Suprapubic skin (tissue), 4 donors: ENCODE results near the gene RUNDC3A. TPM values are rescaled to one million over a fixed set of nuclear protein-coding genes. Genes with fewer than 3 reads are reported as not detected.

Experiments used
- DNase-seq, 2 donors: peaks; one replicate each; pipeline ENCODE4 v3.0.0-alpha.2; 2019; ENCODE audit warnings: low spot score in 2 of 2
- H3K27ac ChIP-seq: fragments of 200-600 bp; sonication (generic); one replicate; pipeline ENCODE4 v1.5.1; 2019
- H3K27me3 ChIP-seq: fragments of 200-600 bp; sonication (generic); one replicate; pipeline ENCODE4 v1.5.1; 2019
- H3K36me3 ChIP-seq: fragments of 200-600 bp; sonication (generic); one replicate; pipeline ENCODE4 v1.5.1; 2019
- H3K4me1 ChIP-seq: fragments of 200-600 bp; sonication (generic); one replicate; pipeline ENCODE4 v1.5.1; 2019
- H3K4me3 ChIP-seq: fragments of 200-600 bp; sonication (generic); one replicate; pipeline ENCODE4 v1.5.1; 2019; ENCODE audit warnings: mild to moderate bottlenecking
- H3K9me3 ChIP-seq: fragments of 200-600 bp; sonication (generic); one replicate; pipeline ENCODE4 v1.5.1; 2019
- CTCF ChIP-seq, 2 donors: fragments of 200-600 bp in 1 of 2; fragments of 450-650 bp in 1 of 2; sonication (generic) in 1 of 2; IDR thresholded peaks; one replicate each; pipeline ENCODE4 v1.5.1; 2016 to 2019; ENCODE audit warnings: antibody characterized with exemption in 2 of 2, mild to moderate bottlenecking in 1 of 2, moderate library complexity in 1 of 2
- EP300 ChIP-seq: sonication (generic); formaldehyde crosslinking; IDR thresholded peaks from one replicate; pipeline ENCODE4 v1.6.1; 2017; ENCODE audit warnings: antibody characterized with exemption
- POLR2A ChIP-seq, 2 donors: fragments of 450-650 bp; IDR thresholded peaks; one replicate each; pipeline ENCODE4 v1.6.1; 2017; ENCODE audit warnings: antibody characterized with exemption in 2 of 2, mild to moderate bottlenecking in 2 of 2, moderate library complexity in 2 of 2
- POLR2AphosphoS5 ChIP-seq, 3 donors: sonication (generic); formaldehyde crosslinking; IDR thresholded peaks; one replicate each; pipeline ENCODE4 v1.6.1; 2017; ENCODE audit warnings: antibody characterized with exemption in 3 of 3
- WGBS: methylation state at CpG from one replicate; pipeline ENCODE4 v1.1.5; 2018; 5-methylcytosine and 5-hydroxymethylcytosine counted together
- total RNA-seq, 4 donors: library from RNA; depleted of rRNA; stranded (reverse); fragments of >200 nt; gene quantifications; one replicate each; pipeline ENCODE4 v1.1.0, GENCODE V29; 2016

The RUNDC3A gene
- total RNA-seq, 4 donors from 2014 or later, result 12.6 to 22.0 (median 14.7) TPM

- no peaks in the 10 kb centered on the region for H3K36me3 ChIP-seq
- no peak overlapping the region for H3K27ac ChIP-seq
- H3K27me3 ChIP-seq, result peaks cover 3% of the 10 kb centered on the region
- H3K4me3 ChIP-seq, result no peak overlapping the region
- no peak for TF ChIP-seq POLR2AphosphoS5 (IDR thresholded peaks at IDR 0.05)
- no peak for TF ChIP-seq CTCF (IDR thresholded peaks at IDR 0.05)
- no peak for TF ChIP-seq POLR2A (IDR thresholded peaks at IDR 0.05)
- TF ChIP-seq EP300, result no peak
- peaks cover 24% of the 10 kb centered on the region for H3K4me1 ChIP-seq
- no peaks in the 10 kb centered on the region for H3K9me3 ChIP-seq
- DNase-seq, result no peak
These were observed 3.8 kb upstream of the RUNDC3A start for GRCh38 chr17:44304651-44305050.

GRCh38 chr17:44307387-44308186 is 814 bp upstream of the RUNDC3A start:
- no peaks in the 10 kb centered on the region for H3K36me3 ChIP-seq
- H3K27me3 ChIP-seq, result peaks cover 8% of the 10 kb centered on the region
- TF ChIP-seq EP300 (no peak), POLR2A (IDR thresholded peaks at IDR 0.05) (no peak), CTCF (IDR thresholded peaks at IDR 0.05) (no peak), POLR2AphosphoS5 (IDR thresholded peaks at IDR 0.05) (no peak)
- peak overlapping the region; percentile 53 for H3K4me3 ChIP-seq
- WGBS, result 2% methylated on average over 16 of the region's 26 CpGs
- no peaks in the 10 kb centered on the region for H3K9me3 ChIP-seq
- H3K4me1 ChIP-seq, result peaks cover 26% of the 10 kb centered on the region
- DNase-seq, result no peak
- peak overlapping the region; percentile 20 for H3K27ac ChIP-seq

DNA sequence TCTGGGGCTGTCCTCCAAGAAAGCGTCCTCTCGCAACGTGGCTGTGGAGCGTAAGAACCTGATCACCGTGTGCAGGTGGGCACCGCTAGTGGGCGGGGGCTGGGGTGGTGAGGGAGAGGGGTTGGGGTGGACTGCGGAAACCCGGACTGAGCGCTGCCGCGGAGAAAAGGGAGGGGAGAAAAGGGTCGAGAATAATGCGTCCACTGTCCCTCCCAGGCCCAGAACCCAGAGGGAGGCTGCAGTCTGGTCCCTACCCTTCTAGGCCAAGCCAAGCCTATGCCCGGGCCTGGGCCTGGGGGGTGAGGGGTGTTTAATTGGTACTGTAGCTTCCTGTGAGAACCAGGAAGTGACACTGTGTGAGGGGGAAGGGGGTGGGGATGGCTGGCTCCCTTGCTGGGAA is 464 bp downstream of the RUNDC3A start:
- Histone ChIP-seq H3K27ac (no peak overlapping the region), H3K4me1 (peaks cover 26% of the 10 kb centered on the region), H3K27me3 (peaks cover 19% of the 10 kb centered on the region), H3K36me3 (no peaks in the 10 kb centered on the region), H3K4me3 (peak overlapping the region; percentile 53), H3K9me3 (no peaks in the 10 kb centered on the region)
- TF ChIP-seq POLR2A (IDR thresholded peaks at IDR 0.05) (no peak), EP300 (no peak), CTCF (IDR thresholded peaks at IDR 0.05) (no peak), POLR2AphosphoS5 (IDR thresholded peaks at IDR 0.05) (no peak)
- no peak for DNase-seq
- 5% methylated on average over 4 of the region's 15 CpGs for WGBS

GRCh38 chr17:44309472-44309871 is 1.1 kb downstream of the RUNDC3A start:
- DNase-seq, result no peak
- Histone ChIP-seq H3K36me3 (no peaks in the 10 kb centered on the region), H3K27ac (no peak overlapping the region), H3K9me3 (no peaks in the 10 kb centered on the region), H3K4me3 (no peak overlapping the region), H3K4me1 (peaks cover 29% of the 10 kb centered on the region), H3K27me3 (peaks cover 25% of the 10 kb centered on the region)
- WGBS, result 68% methylated on average over 5 of the region's 5 CpGs
- TF ChIP-seq POLR2A (IDR thresholded peaks at IDR 0.05) (no peak), EP300 (no peak), POLR2AphosphoS5 (IDR thresholded peaks at IDR 0.05) (no peak), CTCF (IDR thresholded peaks at IDR 0.05) (no peak)

GRCh38 chr17:44310188-44310587 is 1.8 kb downstream of the RUNDC3A start:
- DNase-seq, result no peak
- H3K4me1 ChIP-seq, result peaks cover 36% of the 10 kb centered on the region
- WGBS, result 100% methylated on average over 2 of the region's 2 CpGs

More at GRCh38 chr17:44310188-44310587, 1.8 kb downstream of the RUNDC3A start:
- H3K4me3 ChIP-seq, result no peak overlapping the region
- TF ChIP-seq EP300 (no peak), POLR2A (IDR thresholded peaks at IDR 0.05) (no peak), POLR2AphosphoS5 (IDR thresholded peaks at IDR 0.05) (no peak), CTCF (IDR thresholded peaks at IDR 0.05) (no peak)
- peaks cover 32% of the 10 kb centered on the region for H3K27me3 ChIP-seq
- H3K36me3 ChIP-seq, result no peaks in the 10 kb centered on the region
- no peaks in the 10 kb centered on the region for H3K9me3 ChIP-seq
- no peak overlapping the region for H3K27ac ChIP-seq
